GM19240 (cell line): ENCODE measurements around the gene RPL39L.
"Not testable (repeated sequence)": the region's sequence is repeated elsewhere in the genome, so short reads cannot be mapped to it uniquely, and the experiment has no call there.

ENCODE experiments used
- DNase-seq: peaks from one replicate; pipeline ENCODE4 v3.0.0; 2011; ENCODE audit warnings: low spot score; ENCODE audit not compliant: insufficient read length

RPL39L gene

DNA sequence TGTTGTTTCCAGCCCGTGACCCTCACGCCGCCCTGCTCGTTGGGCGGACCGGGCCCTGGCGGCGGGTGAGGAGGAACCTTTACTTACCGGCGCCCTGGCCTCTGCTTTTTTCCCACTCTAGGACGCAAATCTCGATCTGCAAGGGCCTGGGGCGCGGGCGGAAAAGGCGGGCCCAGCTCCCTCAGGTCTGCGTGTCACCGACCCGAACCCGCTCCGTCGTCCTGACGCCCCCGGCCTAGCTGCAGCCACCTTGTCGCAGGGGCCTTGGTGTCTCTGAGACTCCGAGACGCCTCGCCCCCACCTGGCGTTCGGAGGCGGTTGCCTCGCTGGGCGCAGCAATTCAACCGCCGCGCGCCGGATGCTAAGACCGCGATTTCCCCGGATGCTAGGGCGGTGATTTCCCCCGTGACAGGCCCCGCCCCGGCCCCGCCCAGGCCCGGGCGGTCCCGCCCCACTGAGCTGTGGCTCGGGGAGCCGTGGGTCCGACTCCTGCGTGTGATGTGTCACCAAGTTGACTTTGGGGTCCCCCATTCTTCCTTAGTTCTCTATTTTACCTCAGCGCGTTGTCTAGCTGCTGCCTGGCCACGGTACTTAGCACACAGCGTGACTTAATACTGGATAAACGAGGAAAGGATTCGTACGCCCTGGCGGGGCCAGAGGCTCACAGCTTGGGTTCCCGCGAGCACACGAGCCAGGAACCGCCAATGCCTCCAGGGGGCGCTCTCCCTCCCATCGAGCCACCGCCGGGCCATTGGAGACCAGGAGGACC, at the start of gene RPL39L:
RPL39L (minus strand) TSS at position 371 of the 769 bp plus-strand sequence. CDS start 18,196 bp downstream, outside the sequence.
- peak; percentile 71 for DNase-seq

DNA sequence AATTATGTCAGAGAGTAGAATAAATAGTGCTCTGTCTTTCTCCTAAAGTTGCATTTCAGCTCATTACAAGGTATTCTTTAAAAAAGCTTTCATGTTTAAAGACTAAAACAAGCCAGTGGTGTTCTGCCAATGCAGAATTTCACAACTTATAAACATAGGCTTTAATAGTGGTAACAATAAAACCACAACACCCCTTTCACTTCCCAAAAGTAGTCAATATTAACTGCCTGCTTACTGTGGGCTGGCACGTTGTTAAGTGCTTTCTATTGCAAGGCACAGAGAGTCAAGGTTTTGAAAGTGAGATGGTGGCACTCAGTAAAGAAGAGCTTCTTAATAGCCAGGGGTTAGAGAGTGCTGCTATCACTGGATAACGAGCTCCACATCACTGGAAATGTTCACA, 49.6 kb upstream of the RPL39L start:
- DNase-seq, result no peak

DNA sequence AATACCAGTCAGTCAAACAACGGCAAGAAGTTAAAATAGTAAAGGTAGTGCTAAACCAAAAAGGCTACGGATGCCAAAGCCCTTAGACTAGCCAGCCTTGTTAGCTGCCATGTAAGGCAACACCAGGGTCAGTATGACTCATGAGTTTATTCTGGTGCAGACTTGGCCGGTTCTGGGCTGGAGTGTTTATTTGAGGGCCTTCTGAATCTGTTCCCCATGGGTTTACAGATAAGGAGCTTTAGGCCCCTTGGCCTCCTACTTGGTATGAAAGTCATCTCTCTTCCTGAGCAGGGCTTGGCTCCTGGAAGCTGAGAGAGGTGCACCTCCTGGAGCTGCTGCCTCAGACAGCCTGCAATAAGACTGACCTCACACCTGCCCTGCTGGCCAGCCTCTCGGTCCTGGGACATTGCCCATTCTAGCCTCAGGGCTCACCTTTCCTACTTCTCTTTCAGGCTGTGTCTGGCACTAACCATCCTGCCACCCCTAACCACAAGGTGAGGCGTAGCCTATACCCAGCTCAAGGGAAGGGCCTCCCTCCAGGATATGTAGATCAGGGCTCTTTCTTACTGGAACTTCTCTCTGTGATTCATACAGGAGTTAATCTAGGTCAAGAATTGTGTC, 47.6 kb upstream of the RPL39L start:
- no peak for DNase-seq

DNA sequence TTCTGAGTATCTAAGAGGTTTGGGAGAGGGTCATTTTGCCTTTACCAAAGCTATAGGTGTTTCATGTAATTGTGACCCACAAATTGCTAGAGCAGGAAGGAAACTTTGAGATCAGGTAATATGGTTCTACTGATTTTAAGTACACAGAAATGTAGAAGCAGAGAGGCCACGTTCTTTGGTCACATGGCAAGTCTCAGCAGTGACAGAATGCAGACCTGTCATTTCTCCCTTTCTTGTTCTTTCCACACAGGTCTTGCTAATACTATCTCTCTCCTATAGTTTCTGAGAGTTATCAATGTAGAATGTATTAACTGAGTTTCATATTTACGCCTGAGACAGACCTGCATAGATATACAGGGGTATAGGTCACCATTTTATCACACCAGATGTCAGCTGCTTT, 47.1 kb upstream of the RPL39L start:
- DNase-seq, result no peak

DNA sequence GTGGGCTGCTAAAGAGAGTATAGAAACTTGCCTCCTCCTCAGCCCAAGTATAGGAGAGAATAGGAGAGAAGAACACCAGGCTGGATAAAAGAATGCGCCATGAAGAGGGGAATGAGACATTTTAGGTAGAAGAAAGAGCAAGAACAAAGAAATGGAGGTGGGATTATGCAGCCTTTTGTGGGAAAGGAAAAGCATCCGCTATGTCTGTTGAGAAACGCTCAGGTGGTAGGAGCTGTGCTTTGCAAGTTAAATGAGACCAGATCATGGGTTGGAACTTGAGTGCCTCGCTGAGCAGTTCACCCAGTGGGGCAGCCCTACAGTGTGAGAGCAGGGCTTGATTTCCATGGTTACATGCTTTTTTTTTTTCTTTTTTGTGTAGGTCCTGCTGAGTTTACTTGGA, 46.5 kb upstream of the RPL39L start:
- no peak for DNase-seq

DNA sequence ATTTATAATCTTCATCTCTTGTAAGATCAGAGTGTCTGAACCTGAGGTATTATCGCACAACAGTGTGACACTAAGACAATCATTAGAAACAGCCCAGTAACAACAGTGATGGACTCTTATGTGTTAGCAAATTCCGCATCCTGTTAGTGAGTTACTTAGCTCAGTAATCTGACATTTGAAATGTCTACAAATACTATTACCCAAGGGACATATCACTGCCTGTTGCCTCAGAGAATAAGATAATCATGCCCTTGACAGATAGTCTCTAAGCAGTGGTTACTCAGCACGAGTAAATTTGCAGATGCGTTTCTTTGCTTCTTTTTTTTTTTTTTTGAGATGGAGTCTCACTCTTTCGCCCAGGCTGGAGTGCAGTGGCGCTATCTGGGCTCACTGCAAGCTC, 44.6 kb upstream of the RPL39L start:
- no peak for DNase-seq

DNA sequence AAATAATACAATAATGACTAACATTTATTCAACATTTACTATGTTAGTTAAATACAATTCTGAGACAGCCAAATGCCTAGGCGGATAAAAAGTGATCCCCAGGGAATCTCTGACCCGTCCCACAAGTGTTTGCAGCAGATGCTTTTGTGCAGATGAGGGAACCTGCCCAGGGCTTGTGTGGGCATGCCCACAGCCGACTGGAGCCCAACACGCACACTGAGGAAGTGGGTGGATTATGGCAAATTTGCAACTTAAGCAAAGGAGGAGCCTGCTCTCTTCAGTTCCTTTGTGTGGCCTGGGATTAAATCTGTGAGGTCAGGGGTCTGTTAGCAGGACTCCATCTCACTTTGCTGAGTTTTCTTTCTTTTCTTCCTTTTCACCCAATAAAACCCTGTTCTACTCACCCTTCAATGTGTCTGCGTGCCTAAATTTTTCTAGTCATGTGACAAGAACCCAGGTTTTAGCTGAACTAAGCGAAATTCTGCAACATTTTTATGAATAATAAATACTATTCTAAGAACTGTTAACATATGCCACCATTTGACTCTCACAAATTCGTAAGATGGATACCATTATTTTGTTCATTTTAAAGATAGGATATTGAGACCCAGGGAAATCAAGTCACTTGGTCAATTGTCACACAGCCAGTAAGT, 44.0 kb upstream of the RPL39L start:
- DNase-seq, result no peak

DNA sequence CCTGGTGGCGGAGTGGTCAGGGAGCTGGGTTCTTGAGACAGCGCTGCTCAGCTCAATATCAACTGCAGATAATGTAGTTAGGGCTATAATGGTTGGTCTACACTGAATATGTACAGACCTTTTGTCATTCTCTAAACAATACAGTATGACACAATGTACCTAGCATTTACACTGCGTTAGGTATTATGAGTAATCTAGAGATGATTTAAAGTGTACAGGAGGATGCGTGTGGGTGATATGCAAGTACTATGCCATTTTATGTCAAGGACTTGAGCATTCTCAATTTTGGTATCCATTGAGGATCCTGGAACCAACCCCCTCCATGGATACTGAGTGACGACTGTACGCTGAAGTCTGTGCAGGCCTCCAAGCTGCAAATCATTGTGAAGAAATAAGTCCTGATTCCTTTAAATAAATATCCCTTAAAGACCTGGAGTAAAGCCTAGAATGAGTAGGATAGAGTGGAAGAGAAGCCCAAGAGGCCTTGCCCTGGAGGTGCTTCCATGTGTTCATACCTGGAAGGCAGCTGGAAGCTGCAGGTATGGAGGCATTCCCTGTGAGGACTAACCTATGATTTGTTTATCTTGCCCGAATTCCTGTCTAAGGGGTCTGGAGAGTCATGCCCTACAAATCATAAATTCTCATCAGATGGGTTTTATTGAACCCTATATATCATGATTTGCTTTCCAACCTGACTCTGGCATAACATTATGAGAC, 42.3 kb upstream of the RPL39L start:
- DNase-seq, result no peak

DNA sequence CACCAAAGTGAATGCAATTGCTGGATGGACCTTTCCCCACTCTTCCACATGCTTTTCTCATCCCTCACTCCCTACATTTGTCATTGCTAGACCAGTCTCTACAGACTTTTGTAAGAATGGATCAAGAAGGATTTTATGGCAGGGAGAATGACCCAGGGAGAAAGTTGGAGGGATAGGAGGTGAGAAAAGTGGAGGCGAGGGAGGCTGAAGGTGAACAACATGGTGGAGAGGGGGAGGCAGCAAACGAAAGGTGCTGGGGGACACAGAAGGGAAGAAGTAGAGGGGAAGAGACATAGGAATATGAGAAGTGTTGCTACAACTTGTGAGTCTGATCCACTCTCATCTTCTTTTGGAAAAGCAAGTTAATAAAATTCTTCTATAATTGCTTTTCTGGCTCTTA, 33.6 kb upstream of the RPL39L start:
- DNase-seq, result no peak

DNA sequence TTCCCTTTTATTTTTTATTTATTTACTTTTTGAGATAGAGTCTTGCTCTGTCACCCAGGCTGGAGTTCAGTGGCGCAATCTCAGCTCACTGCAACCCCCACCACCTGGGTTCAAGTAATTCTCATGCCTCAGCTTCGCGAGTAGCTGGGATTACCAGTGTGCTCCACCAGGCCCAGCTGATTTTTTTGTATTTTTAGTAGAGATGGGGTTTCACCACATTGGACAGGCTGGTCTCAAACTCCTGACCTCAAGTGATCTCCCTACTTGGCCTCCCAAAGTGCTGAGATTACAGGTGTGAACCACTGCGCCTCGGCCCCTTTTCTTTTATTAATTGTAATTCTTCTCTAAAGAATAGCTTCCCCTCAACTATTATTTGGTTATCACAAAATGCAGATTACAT, 31.6 kb upstream of the RPL39L start:
- DNase-seq, result not testable (repeated sequence)

DNA sequence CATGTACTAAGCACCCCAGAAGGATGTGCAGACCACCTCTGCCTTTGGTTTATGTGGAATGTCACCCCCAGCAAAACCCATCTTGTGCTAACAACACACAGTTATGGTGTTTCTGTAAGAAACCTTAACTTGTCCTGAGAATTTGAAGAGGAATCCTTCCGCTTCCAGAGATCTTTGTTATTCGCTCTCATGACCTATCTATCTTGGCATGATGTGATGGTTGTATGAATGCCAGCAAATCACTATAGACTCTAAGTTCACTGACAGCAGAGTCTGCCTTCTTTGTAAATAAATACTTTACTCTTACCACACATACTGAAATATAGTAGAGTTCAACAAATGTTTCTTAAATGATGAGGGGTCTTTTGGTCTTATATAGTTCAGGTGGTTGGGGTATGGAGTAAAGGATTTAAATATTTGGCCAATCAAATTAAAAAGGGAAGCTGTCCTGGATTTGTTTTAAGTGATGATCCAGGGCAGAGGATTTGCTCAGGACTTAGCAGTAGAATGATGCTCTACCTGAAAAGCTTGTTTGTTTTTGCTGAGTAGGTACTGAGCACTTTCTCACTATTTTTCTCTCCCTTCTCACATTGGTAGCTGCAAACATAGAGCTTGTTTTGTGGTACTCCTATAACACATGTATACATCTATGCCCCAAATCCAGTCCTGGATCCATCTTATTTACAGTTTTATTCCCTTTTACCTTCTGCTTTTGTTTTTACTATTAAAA, 30.1 kb upstream of the RPL39L start:
- DNase-seq, result no peak

DNA sequence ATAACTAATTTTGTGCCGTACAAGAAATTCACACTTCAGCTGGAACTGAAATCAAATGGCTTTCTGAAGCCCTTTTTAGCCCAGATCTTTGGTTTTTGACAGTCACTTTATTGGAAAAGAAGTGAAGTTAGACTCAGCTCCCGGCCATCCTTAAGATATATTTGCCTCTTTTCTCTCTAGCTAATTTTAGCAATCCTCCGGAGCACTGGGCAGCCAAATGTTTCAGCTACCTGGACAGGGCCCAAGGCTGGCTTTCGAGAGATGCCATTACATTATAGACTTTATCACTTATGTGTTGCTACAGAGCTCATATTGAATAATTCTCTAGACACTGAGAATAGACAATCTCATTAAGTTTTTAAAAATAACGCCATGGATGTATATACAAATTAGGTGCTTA, 28.5 kb upstream of the RPL39L start:
- no peak for DNase-seq

DNA sequence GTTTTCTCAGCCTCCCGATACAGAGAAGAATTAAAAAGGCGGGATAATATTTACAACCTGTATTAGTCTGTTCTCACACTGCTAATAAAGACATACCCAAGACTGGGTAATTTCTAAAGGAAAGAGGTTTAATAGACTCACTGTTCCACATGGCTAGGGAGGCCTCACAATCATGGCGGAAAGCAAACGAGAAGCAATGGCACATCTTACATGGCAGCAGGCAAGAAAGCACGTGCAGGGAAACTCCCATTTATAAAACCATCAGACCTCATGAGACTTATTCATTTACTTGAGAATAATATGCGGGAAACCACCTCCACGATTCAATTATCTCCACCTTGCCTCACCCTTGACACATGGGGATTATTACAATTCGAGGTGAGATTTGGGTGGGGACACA, 27.5 kb upstream of the RPL39L start:
- no peak for DNase-seq

DNA sequence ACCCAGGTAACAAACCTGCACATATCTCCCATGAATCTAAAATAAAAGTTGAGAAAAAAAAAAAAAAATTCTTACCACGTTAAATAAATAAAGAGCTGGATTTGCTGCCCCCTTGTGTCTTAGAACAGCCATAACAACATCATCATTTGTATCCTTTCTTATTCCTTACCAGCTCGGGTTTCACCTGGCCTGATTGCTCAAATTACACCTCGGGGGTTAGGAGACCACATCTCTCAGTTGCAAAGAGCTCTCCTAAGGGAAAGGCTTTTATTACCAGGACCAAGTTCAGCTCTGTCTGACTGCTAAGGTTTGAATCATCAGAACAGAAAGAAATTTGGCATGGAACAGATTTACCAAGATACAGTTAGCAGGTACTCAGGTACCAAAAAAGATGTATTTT, 25.8 kb upstream of the RPL39L start:
- peak; percentile 9 for DNase-seq

DNA sequence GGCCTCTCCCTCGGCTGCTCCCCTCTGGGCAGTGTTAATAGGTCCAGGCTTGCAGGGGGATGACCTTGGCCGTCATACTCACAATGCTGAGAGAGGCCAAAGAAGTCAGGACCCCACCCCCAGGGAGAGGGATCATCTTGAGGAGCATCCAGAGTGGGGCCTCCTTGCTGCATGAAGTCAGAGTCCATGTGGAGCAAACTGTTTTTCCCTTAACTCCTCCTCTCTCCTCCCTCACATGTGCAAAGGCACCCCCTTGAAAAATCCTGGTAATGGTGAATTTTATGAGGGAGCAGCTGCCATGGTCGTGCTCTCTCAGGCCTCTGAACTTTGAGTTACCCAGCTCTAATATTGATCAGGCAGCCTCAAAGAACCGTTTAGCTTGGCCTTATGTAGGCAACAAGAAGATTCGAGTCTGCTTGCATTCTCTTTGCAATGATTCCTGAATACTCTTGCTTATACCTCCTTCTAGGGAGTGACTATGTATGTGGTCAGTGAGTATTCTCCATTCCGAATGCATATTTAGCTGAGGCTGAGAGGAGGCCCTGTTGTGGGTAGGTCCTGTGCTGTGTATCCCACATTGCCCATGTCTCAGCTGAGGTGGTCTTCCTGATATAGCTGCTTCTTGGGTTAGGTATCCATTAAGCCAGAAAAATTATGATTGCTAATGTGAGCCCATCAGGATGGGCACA, 23.1 kb upstream of the RPL39L start:
- DNase-seq, result no peak

DNA sequence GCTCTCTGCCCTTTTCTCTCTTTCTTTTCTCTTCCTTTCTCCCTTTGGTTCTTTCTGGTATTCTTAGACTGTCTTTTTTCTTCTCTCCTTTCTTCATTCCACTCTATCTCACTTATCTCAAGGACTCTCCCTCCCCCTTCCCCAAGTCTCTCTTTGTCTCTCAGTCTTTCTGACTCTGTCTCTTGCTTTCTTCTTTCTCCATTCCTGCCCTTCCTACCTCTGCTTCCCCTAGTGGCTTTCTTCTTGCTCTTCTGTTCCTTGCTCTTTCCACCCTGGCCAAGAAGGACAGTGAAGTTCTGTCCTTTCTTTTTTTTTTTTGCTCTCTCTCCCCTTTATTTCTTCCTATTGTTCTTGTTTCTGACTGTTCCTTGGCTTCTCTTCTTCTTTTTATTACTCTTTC, 22.3 kb upstream of the RPL39L start:
- DNase-seq, result no peak

DNA sequence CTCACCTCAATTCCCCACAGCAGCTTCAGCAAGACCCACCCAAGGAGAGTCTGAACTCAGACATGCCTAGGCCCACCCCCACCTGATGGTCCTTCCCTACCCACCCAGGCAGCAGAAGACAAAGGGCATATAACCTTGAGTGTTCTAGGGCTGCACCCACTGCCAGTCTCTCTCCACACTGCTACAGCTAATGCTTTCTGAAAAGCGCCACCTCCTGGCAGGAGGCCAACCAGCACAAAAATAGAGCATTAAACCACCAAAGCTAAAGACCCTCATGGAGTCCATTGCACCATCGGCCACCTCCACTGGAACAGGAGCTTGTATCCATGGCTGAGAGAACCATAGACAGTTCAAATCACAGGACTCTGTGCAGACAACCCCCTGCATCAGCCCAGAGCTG, 11.3 kb upstream of the RPL39L start:
- no peak for DNase-seq

DNA sequence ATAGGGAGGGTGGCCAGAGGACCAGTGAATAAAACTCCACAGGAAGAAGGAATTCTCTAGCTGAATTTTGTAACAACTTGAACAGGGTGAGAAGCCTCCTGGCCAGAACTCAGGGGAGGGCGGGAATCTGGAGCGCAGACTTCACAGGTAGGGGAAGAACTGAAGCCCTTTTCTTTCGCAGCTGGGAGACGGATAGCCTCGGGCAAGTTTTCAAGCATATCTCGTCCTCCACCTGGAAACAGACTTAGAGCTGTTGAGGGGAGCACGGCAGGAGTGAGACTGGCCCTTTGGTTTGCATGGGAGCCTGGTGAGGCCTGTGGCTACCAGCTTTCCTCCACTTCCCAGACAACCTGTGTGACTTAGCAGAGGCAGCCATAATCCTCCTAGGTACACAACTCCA, 10.9 kb upstream of the RPL39L start:
- no peak for DNase-seq

DNA sequence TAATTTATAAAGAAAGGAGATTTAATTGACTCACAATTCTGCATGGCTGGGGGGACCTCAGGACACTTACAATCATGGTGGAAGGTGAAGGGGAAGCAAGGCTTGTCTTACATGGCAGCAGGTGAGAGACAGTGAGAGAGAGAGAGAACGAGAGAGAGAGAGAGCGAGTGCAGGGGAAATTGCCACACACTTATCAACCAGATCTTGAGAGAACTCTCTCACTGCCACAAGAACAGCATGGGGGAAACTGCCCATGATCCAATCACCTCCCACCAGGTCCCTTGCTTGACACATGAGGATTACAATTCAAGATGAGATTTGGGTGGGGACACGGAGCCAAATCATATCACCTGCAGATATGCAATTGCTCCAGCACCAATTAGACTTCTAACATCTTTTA, 7.1 kb upstream of the RPL39L start:
- no peak for DNase-seq

DNA sequence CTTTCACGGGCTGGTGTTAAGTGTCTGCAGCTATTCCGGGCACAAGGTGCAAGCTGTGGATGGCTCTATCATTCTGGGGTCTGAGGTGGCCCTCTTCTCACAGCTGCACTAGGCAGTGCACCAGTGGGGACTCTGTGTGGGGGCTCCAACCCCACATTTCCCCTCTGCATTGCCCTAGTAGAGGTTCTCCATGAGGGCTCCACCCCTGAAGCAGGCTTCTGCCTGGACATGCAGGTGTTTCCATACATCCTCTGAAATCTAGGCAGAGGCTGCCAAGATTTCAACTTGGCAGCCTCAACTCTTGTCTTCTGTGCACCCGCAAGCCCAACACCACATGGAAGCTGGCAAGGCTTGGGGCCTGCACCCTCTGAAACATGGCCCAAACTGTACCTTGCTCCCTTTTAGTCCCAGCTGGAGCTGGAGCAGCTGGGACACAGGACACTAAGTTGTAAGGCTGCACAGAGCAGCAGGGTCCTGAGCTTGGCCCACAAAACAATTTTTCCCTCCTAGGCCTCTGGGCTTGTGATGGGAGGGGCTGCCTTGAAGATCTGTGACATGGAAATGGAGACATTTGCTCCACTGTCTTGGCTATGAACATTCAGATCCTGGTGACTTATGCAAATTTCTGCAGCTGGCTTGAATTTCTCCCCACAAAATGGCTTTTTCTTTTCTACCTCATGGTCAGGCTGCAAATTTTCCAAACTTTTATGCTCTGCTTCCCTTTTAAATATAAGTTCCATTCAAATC, 6.0 kb upstream of the RPL39L start:
- DNase-seq, result no peak
